ENCODE results near the gene ITPR2.
"Not testable (repeated sequence)": the region's sequence is repeated elsewhere in the genome, so short reads cannot be mapped to it uniquely, and the experiment has no call there.

ITPR2 gene

DNA sequence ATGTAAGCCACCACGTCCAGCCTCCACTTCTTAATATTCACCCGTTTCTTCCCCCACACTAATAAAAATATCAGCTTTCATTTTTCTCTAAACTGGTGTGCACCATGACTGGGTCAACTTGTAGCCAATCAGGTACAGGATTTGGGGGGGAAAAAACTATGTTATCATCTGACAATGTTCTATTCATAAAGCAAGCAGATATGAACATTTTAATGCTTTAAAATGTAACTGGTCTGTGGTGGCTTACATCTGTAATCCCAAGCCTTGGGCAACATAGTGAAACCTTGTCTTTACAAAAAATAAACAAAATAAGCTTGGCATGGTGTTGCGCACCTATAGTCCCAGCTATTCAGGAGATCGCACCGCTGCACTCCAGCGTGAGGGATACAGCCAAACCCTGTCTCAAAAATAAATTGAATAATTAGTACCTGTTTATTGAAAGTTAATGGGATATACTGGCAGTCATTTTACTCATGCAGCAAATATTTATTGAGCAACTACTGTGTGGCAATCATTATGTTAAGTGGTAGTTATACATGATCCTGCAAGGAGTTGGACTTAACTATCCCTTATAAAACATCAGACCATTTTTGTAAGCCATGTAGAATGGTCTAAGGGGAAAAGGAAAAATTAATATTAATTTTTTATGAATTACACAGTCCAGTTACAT, 15.3 kb upstream of the ITPR2 start:
- no peak for DNase-seq (ENCODE audit: low spot score)

DNA sequence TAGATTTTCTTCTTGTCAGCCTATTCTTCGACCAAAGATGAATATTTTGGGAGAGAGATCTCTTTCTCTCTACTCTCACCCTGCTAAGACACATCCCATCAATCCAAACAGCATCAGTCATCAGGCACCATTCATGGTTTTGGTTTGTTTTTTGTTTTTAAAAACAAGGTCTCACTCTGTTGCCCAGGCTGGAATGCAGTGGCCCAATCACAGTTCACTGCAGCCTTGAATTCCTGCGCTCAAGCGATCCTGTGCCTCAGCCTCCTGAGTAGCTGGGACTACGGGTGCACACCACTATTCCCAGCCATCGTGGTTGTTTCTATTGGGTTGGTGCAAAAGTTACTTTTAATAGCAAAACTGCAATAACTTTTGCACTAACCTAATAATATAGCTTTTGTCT, 14.4 kb upstream of the ITPR2 start:
- DNase-seq (ENCODE audit: low spot score) = no peak

DNA sequence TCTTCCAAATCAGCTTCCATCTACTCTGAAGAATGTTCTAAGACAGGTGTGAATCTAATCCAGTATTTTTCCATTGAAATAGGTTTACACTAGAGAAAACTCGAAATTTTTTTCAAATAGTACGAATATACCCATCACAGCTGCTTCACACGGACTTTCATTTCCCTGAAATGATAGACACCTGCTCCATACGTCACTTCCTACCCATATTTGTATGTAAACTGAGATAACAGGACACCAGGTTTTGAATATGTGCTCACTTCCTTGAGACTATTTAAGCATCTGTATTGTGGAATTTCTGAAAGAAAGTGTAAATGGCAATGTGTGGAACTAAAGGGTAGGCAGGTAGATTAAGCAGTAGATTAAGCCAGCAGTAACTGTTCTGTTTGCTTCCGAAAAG, 13.4 kb upstream of the ITPR2 start:
- DNase-seq (ENCODE audit: low spot score) = no peak

DNA sequence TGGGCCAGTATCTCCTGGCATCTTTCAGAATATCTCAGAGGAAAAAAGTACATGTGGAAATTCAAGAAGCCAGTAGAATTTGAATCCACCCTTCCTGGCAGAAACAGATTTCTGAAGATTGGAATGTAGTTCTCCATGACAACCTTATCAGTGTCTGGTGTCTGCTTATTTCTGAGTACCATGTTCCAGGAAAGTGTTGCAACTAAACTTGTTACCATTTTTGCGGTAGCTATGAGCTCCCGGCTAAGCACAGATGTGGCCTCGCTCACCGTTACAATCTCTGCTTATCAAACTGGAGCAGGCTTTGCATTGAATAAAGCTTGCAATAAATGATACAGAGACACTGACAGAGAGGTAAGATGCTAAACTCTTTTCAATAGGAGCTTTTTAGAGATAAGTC, 13.0 kb upstream of the ITPR2 start:
- DNase-seq (ENCODE audit: low spot score) = no peak

DNA sequence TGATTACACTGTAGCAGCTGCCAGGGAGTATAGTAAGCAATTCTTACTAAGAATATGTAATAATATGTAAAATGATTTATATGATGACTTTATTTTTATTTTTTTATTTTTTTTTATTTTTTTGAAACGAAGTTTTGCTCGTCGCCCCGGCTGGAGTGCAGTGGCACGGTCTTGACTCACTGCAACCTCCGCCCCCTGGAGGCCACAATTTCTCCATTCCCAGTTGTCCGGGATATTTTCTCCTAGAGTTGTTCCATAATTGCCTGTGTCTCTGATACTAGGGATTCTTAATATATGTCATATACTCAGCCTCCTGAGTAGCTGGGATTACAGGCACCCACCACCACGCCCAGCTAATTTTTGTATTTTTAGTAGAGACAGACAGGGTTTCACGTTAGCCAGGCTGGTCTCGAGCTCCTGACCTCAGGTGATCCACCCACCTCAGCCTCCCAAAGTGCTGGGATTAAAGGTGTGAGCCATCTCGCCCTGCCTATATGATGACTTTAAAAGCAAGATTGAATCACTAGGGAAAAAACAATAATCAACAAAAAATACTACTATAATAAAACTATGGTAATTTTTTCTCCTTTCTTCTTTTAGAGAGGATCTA, 12.2 kb upstream of the ITPR2 start:
- DNase-seq (ENCODE audit: low spot score) = peak; percentile 50

DNA sequence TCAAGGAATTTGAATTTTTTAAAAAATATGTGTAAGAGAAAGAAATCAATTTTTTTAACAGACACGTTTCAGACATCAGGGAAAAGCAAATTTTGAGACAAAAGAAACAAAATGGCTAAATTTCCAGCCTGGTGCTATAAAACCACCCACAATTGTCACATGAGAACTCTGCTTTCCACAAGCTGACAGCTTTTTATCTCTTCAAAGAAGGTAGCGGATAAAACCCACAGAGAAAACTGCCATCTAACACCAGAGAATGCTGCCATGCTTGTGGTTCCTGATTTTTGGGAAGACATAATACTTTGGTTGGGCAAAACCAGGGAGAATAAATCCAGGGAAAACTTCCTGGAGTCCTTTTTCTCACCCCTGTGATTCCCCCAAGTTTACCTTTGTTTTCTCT, 10.3 kb upstream of the ITPR2 start:
- no peak for DNase-seq (ENCODE audit: low spot score)

DNA sequence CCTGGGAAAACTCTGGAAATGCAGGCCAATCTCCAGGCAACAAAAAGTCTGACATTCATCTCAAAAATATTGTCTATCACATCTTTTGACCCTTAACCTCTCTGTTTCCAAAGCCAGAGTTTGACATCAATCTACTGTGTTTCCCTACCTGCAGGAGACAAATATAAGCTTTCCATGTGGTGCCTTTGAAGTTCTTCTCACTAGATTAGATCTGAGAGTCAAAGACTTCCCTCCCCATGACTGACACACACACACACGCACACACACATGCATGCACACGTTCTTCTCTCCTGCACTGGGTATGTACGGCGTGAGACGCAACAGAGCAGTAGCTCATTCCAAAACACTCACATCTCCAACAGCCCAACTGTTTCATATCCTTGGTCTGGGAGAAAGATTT, 8.1 kb upstream of the ITPR2 start:
- DNase-seq (ENCODE audit: low spot score) = no peak

DNA sequence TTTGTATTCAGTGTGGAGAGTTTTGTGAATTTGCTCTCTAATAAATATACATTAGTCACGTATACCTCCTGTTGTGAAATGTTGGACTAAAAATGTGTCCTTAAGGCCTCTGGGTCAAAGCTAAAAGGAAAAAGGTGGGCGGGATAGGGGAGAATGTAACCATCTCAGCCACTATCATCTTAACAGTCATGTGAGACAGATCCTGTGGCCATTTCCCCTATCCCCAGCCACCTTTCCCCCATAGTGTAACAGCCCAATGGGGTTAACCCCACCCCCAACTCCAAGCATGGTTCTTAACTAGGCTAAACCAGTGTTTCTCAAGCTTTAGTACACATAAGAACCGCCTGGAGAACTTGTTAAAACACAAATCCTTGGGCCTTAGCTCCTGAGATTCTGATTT, 6.5 kb upstream of the ITPR2 start:
- no peak for DNase-seq (ENCODE audit: low spot score)

DNA sequence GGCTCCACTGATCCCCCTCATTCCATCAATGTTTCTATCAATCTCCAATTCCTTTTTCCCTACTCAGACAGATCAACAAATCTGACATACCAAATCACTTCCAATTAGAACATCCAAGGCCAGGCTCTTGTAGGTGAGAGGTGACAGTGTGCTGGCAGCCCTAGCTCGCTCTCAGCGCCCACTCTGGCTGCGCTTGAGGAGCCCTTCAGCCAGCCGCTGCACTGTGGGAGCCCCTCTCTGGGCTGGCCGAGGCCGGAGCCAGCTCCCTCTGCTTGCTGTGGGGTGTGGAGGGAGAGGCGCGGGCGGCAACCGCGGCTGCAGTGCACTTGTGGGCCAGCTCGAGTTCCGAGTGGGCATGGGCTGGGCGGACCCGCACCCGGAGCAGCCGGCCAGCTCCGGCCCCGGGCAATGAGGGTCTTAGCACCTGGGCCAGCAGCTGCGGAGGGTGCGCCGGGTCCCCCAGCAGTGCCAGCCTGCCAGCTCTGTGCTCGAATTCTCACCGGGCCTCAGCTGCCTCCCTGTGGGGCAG, 6.0 kb upstream of the ITPR2 start:
- no peak for DNase-seq (ENCODE audit: low spot score)

DNA sequence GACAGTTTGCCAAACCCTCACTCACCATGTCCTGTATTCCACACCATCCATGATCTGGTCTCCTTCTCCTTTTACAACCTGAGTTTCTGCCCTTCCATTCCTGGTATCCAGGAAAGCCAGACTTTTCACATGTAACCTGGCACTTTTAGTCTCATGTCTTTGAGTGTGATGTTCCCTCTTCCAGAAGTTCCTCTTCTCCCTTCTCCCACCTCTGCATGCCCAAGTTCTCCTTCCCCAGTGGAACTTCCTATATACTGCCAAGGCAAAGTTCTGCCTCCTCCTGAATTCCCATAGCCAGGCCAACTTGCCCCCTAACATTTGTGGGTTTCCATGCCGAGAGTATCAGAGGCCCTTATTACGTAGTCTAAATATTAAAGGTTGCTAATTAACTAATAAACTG, 3.2 kb upstream of the ITPR2 start:
- no peak for DNase-seq (ENCODE audit: low spot score)

DNA sequence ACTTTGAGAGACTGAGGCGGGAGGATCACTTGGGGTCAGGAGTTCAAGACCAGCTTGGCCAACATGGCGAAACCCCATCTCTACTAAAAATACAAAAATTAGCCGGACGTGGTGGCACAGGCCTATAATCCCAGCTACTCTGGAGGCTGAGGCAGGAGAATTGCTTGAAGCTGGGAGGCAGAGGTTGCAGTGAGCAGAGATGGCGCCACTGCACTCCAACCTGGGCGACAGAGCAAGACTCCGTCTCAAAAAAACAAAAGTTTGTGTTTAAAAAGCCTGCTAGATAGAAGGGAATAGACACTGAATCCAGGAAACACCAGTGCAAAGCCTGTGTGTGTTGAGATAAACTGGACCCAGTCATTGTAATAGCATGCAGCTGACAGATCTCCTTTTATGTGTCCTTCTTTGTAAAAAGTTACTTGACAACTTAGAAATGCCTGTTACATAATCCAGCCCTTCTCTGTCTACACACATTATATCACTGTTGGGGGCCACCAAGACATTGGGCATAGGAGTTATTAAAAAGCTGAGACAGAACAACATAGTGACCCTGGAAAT, 1.6 kb upstream of the ITPR2 start:
- not testable (repeated sequence) for DNase-seq (ENCODE audit: low spot score)

DNA sequence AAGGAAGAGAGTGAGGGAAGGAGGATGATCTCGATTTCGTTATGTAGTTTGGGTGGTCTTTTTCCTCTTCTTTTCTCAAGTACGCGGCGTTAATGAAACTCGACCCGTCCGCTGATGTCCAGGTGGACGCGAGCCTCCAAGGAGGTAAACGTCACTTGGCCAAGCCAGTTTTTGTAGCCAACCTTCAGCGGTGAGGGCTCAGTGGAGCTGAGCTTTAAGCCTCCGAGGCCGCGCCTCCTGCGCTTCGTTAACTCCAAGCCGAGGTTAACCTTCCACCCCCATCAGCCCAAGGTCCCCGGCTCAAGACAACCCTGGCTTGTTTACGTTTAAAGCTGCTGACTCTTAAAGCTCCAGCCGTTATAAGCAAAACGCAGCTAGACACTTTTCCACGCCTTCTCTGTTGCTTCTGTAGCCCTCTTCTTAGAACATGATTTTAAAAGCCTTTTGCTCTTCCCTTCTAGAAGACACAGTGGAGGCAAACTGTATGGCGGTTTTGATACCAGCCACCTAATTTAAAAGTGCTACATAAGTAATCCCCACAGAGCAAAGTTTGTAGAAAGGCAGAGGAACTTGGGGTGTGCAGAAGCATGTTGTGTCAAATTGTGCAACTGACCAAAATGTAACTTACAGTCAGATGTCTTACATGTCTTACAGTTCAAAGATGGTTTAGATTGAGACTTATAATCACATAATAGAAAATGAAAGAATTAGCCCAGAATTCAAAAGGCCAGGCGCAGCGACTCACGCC, 923 bp upstream of the ITPR2 start:
- DNase-seq (ENCODE audit: low spot score) = peak; percentile 57

DNA sequence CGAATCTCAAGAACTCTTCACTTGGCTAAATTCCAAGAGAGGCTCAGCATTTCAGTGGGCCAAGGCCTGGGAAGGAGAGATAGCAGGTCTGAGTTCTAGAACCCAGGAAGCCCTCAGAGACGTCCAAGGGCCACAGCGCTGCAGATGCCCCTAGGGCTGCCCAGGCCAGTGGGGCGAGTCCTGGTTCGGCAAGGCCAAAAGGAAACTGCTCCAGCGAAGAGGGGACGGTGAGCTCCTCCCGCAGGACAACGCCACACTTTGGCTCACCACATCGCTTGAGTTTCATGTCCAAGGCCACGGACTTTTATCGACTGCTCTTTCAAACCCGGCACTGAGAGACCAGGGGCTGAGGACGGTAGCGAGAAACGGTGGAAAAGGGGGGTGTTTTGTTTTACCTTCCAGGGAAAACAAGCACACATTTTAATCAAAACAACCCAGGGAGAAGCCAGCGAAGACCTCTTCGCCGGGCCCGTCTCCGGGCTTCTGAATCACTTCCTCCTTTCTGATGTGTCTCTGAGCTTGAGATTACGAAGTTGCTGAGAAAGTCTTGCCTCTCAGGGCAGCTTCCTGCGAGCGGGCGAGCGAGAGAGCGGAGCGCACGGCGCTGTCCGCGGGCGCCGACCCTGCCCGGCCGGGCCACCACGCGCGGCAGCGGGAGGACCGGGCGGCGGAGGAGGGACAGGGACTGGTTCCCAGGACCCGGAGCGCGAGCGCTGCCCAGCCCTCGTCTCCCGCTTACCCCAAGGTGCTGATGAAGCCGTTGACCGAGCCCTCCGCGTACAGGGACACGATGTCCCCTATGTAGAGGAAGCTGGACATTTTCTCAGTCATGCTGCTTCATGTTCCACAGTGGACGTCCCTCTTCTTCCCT, 808 bp downstream of the ITPR2 start:
- DNase-seq (ENCODE audit: low spot score) = peak; percentile 70

DNA sequence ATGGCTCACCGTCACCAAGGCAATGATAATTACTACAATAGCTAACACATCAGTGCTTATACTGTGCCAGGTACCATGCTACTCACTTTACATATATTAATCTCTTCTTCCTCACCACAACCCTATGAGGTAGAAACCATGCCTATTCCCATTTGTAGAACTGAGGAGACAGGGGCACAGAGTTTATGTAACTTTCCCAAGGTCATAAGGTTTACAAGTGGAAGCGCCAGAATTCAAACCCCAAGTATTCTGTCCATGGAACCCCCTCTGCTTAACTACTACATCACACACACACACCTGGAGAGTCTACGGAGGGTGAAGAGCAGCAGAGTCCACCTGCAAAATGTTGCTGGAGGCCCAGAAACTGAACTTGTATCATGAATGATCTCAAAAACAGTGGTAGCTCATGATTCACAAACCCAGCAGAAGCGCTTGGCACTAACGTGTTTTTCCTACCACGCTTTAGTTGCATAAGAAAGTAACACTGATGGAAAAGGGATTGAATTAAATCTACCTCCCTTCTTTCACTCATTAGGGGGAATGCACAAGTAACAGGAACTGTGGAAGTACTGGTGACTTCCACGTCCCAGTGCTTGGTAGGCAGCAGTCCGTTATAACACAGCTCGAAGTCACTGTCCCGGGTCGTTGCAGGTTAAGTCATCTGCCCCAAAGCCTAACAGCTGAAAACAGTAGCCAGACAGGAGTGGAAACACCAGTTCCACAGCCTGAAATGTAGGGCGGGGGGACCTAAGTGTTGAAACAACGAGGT, 2.0 kb downstream of the ITPR2 start:
- no peak for DNase-seq (ENCODE audit: low spot score)

DNA sequence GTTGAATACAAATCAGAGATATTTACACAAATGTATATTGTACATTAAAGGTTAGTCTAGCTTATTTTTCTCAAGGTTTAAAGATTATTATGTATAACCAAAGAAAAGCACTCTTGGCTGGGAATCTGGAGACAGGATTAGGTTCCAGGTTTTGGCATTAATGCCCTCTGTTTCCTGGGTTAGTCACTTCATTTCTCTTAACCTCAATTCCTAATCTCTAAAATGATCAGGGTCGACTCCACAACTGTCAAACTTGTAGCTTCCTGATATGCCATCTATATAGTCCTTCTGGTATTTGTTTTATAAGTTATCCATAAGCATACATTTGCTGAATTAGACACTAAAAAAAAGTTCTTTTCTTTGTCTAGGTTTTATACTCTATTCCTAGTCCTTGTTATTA, 2.6 kb downstream of the ITPR2 start:
- no peak for DNase-seq (ENCODE audit: low spot score)

DNA sequence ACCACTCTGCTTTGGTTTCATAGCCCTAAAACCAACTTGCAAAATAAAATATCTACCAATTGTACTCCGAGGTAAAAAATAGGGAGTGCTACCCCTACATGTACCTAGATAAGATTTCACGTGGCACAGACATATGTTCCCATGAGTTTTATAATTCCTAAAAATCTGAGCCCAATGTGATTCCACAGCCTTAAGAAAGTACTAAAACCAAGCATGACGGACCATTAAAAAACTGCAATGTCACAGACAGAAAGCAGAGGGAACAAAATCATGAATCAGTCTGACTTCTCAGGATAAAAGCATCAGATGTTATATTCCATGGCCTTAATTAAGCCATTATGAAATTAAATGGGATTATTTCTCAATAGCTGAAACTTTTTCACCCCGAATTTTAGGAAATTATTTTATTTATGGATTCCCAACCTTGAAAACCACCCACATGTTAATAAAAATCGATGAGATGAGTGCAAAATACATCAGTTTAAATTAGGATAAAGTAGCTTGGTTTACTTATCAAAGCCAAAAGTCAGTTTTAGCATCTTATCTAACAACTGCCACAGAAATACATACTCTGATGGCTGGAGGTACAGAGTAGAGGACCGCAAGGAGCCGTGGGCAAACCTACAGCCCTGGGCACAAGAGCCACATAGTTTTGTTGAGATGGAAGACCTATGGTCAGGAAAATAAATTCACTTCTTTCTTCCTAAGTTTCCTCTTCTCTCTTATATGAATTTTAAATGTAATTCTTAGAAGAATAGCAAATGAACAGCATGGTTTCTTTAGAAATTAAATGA, 4.5 kb downstream of the ITPR2 start:
- no peak for DNase-seq (ENCODE audit: low spot score)

DNA sequence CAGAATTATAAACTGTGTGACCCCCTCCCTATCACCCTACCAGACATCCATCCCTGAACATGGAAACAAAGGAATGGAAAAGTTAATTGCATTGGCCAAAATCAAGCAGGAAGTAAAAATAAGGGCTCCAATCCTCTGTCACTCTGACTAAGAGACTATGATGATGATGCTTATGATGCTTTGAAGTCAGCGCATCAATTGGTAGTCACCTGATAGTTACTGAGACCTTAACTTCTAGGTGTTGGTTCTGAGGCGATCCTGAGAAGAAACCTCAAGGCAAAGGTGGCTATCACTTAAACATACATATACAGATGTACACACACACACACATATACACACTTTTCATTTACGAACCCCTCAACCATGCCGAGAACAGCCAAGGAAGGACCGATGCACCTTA, 6.6 kb downstream of the ITPR2 start:
- no peak for DNase-seq (ENCODE audit: low spot score)

DNA sequence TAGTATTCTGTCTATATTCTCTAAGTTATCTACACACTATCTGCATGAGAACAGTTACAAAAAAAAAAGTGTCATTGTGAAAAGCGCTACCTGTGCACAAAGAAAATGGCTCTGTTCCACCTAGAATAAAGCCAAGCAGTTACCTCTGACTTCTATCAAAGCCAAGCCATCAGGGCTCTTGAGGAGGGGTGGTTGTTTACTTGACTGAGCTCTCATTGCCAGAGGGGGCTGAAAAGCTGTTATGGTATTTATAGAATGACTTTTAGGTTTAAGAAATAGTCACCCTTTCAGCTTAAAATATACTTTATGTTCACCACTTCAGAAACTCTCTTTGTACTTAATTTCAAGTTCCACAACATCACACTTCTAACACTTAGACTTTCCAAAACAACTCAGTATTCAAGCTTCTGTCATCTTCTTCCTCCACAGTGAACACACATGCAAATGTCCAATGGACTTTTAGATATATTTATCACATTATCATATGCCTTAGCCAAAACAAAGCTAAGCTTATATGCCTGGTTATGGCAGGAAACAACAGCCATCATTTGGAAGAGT, 7.5 kb downstream of the ITPR2 start:
- DNase-seq (ENCODE audit: low spot score) = no peak

DNA sequence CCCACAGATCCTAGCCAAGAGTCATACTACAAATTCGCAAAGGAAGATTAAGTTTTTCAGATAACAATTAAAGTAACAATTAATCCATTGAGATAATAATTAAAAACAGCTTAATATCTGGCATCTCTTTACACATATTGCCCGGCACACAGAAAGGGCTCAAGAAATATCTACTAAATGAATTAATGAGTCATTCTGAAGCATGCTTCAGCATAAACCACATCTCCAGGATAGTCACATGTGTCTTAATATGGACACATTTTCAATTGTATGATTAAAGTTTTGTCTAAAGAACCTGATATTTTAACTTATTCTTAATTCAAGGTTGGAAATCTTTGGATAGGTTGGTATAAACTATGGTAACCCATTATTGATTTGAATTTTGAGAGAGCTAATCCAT, 9.6 kb downstream of the ITPR2 start:
- DNase-seq (ENCODE audit: low spot score) = no peak

DNA sequence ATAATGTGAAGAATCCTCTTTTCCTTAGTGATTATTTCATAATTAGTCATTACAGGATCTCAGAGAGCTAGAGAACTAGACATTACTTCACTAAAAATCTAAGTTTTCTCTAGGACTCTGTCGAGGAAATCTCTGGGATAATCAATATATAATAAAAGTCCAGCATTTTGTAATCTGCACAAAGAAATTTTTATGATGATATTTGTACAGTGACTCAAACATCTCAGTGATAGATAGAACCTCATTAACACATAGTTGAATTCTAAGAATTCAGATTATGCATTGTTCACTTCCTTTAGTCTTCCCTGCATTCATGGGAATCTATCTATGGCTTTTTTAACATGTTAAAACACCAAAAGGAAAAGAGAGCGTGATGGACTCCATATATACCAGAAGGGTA, 11.0 kb downstream of the ITPR2 start:
- no peak for DNase-seq (ENCODE audit: low spot score)

Measured in D341Med (cell line).